Vagina (tissue), 2 donors: Measurements from ENCODE around the gene PIP5K1B.

Source experiments
- POLR2A ChIP-seq, 2 donors: fragments of 450-650 bp; IDR thresholded peaks; one replicate each; pipeline ENCODE4 v1.6.1; 2017; ENCODE audit warnings: antibody characterized with exemption in 2 of 2, mild to moderate bottlenecking in 2 of 2, moderate library complexity in 2 of 2
- POLR2AphosphoS5 ChIP-seq, 2 donors: sonication (generic); formaldehyde crosslinking; IDR thresholded peaks; one replicate each; pipeline ENCODE4 v1.9.0; 2017; ENCODE audit warnings: antibody characterized with exemption in 2 of 2, mild to moderate bottlenecking in 2 of 2, low read depth in 1 of 2; ENCODE audit not compliant: insufficient read depth in 1 of 2
- TF ChIP-seq, protein P1 (sequence below), 3 experiments: fragments of 450-650 bp in 2 of 3; fragments of 200-600 bp in 1 of 3; sonication (generic) in 1 of 3; IDR thresholded peaks; one replicate each; pipeline ENCODE4 v1.5.1; 2017 to 2019; ENCODE audit warnings: antibody characterized with exemption in 3 of 3, mild to moderate bottlenecking in 2 of 3, moderate library complexity in 2 of 3

DNA sequence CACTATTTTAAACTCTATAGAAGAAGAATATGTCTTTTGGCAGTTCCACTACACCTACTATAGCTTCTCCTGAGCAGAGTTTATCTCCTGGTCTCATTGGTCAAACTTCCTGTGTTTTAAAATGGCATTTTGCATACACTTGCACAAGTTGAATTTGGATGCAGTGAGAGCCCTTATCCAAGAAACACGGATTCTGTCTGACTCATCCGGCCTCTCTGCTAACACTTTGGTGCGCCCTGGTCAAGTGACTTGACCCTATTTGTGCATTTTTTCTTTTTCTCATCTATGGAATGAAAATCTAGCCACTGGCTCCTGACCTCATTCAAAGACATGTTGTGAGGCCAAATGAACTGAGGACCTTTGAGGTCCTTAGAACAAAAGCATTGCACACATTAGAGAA lies 20.0 kb downstream of the PIP5K1B start:
- TF ChIP-seq, protein P1, sequence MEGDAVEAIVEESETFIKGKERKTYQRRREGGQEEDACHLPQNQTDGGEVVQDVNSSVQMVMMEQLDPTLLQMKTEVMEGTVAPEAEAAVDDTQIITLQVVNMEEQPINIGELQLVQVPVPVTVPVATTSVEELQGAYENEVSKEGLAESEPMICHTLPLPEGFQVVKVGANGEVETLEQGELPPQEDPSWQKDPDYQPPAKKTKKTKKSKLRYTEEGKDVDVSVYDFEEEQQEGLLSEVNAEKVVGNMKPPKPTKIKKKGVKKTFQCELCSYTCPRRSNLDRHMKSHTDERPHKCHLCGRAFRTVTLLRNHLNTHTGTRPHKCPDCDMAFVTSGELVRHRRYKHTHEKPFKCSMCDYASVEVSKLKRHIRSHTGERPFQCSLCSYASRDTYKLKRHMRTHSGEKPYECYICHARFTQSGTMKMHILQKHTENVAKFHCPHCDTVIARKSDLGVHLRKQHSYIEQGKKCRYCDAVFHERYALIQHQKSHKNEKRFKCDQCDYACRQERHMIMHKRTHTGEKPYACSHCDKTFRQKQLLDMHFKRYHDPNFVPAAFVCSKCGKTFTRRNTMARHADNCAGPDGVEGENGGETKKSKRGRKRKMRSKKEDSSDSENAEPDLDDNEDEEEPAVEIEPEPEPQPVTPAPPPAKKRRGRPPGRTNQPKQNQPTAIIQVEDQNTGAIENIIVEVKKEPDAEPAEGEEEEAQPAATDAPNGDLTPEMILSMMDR (IDR thresholded peaks at IDR 0.05), result no peak
- no peak for TF ChIP-seq POLR2A (IDR thresholded peaks at IDR 0.05)
- no peak for TF ChIP-seq POLR2AphosphoS5 (IDR thresholded peaks at IDR 0.05; ENCODE audit: insufficient read depth in 1 of 2, low read depth in 1 of 2)
